IMR-90 (cell line): ENCODE measurements around the gene PRR36.

Source experiments
- POLR2A ChIP-seq: IDR thresholded peaks from 2 replicates; pipeline ENCODE4 v1.6.1; 2012; ENCODE audit warnings: mild to moderate bottlenecking, low read depth, low read length
- RAD21 ChIP-seq: IDR thresholded peaks from 2 replicates; pipeline ENCODE4 v1.6.1; 2012; ENCODE audit warnings: low read length, improper control_type of control experiment

GRCh38 chr19:7853770-7854128 is 20.4 kb downstream of the PRR36 start:
- TF ChIP-seq RAD21: no peak
- no peak for TF ChIP-seq POLR2A
